ENCODE data around the gene NGLY1.

The NGLY1 gene

DNA sequence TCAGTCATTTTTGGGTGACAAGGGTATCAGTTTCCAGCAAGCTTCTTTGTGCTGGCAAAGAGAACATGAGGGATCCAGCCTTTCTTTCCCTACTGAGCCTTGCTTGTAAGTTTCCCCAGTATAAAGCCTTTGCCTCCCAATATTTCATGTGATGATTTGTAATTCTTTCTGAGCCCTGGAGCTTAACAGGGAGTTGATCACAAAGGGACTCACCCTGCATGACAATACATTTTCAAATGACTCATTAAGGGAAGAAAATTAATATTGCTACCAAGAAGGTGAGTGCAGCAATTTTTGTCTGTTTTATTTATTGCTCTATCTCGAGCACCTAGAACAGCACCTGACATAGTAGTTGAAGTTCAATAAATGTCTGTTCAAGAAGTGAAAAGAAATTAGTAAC lies 34.4 kb upstream of the NGLY1 start:
- H3F3A ChIP-seq (ENCODE audit: insufficient read depth, low read length): peaks cover 4% of the 10 kb centered on the region; the same call in 1 of the 2 replicates

GRCh38 chr3:25817107-25817506 lies 33.9 kb upstream of the NGLY1 start:
- Histone ChIP-seq H3K4me1 (ENCODE audit: low read length) (peaks cover 34% of the 10 kb centered on the region), H3K36me3 (replicated peaks; ENCODE audit: insufficient read depth, low read length) (no peaks in the 10 kb centered on the region), H3K9me2 (replicated peaks; ENCODE audit: insufficient read depth, low read length) (no peaks in the 10 kb centered on the region), H3K27ac (ENCODE audit: low read length) (no peak overlapping the region), H3K9ac (ENCODE audit: low read length) (no peak overlapping the region), H3K4me3 (ENCODE audit: low read length) (no peak overlapping the region), H3F3A (ENCODE audit: insufficient read depth, low read length) (peaks cover 4% of the 10 kb centered on the region; the same call in 1 of the 2 replicates), H3K79me2 (ENCODE audit: low read length) (no peaks in the 10 kb centered on the region), H3K9me3 (replicated peaks; ENCODE audit: insufficient read depth, low read length) (no peaks in the 10 kb centered on the region), H3K27me3 (replicated peaks; ENCODE audit: insufficient read depth, low read length) (no peaks in the 10 kb centered on the region), H3K4me2 (ENCODE audit: low read depth, low read length) (peak overlapping the region; percentile 32; the same call in 1 of the 2 replicates), H4K20me1 (ENCODE audit: insufficient read depth, low read length) (no peaks in the 10 kb centered on the region), H2AFZ (ENCODE audit: low read length) (no peak overlapping the region)
- no peak for TF ChIP-seq EZH2phosphoT487 (IDR thresholded peaks at IDR 0.05; ENCODE audit: low read length)
- TF ChIP-seq CTCF (IDR thresholded peaks at IDR 0.05; ENCODE audit: low read length): no peak
- no peak for TF ChIP-seq EZH2 (optimal IDR thresholded peaks at IDR 0.05; ENCODE audit: low read depth, low read length)
- no peak for DNase-seq

More for the DNA sequence above, 34.4 kb upstream of the NGLY1 start:
- H2AFZ ChIP-seq (ENCODE audit: low read length): no peak overlapping the region
- TF ChIP-seq CTCF (IDR thresholded peaks at IDR 0.05; ENCODE audit: low read length): no peak
- no peak for TF ChIP-seq EZH2phosphoT487 (IDR thresholded peaks at IDR 0.05; ENCODE audit: low read length)
- no peak for TF ChIP-seq EZH2 (optimal IDR thresholded peaks at IDR 0.05; ENCODE audit: low read depth, low read length)
- no peak overlapping the region for H3K4me2 ChIP-seq (ENCODE audit: low read depth, low read length)
- no peaks in the 10 kb centered on the region for H3K79me2 ChIP-seq (ENCODE audit: low read length)
- no peak for DNase-seq
- H4K20me1 ChIP-seq (ENCODE audit: insufficient read depth, low read length): no peaks in the 10 kb centered on the region
- no peaks in the 10 kb centered on the region for H3K9me2 ChIP-seq (replicated peaks; ENCODE audit: insufficient read depth, low read length)
- H3K27ac ChIP-seq (ENCODE audit: low read length): no peak overlapping the region
- H3K36me3 ChIP-seq (replicated peaks; ENCODE audit: insufficient read depth, low read length): no peaks in the 10 kb centered on the region
- H3K9ac ChIP-seq (ENCODE audit: low read length): no peak overlapping the region
- H3K9me3 ChIP-seq (replicated peaks; ENCODE audit: insufficient read depth, low read length): no peaks in the 10 kb centered on the region
- H3K4me1 ChIP-seq (ENCODE audit: low read length): peaks cover 34% of the 10 kb centered on the region
- no peak overlapping the region for H3K4me3 ChIP-seq (ENCODE audit: low read length)
- no peaks in the 10 kb centered on the region for H3K27me3 ChIP-seq (replicated peaks; ENCODE audit: insufficient read depth, low read length)

DNA sequence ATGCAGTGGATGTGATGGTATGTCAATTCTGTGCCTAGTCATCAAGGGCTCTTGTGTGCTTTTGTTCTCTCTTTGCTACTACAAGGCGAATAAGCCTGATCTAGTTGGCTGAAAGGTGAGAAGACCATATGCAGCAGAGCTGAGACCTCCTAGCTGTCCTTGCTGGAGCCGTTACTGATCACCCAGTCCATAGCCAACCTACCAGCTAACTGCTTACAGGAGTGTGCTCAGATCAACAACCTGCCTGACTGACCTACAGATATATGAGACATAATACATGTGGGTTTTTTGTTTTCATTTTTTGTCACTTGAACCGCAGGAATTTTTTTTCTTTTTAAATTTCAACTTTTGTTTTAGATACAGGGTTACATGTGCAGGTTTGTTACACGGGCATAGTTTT lies 29.4 kb upstream of the NGLY1 start:
- Histone ChIP-seq H3K79me2 (ENCODE audit: low read length) (no peaks in the 10 kb centered on the region), H3F3A (ENCODE audit: insufficient read depth, low read length) (no peaks in the 10 kb centered on the region), H3K27ac (ENCODE audit: low read length) (no peak overlapping the region), H3K9me2 (replicated peaks; ENCODE audit: insufficient read depth, low read length) (no peaks in the 10 kb centered on the region), H3K4me3 (ENCODE audit: low read length) (no peak overlapping the region), H3K4me1 (ENCODE audit: low read length) (peaks cover 13% of the 10 kb centered on the region), H3K27me3 (replicated peaks; ENCODE audit: insufficient read depth, low read length) (no peaks in the 10 kb centered on the region), H3K4me2 (ENCODE audit: low read depth, low read length) (no peak overlapping the region), H4K20me1 (ENCODE audit: insufficient read depth, low read length) (no peaks in the 10 kb centered on the region), H3K9ac (ENCODE audit: low read length) (no peak overlapping the region), H2AFZ (ENCODE audit: low read length) (no peak overlapping the region), H3K9me3 (replicated peaks; ENCODE audit: insufficient read depth, low read length) (no peaks in the 10 kb centered on the region), H3K36me3 (replicated peaks; ENCODE audit: insufficient read depth, low read length) (no peaks in the 10 kb centered on the region)
- no peak for DNase-seq
- no peak for TF ChIP-seq EZH2 (optimal IDR thresholded peaks at IDR 0.05; ENCODE audit: low read depth, low read length)
- TF ChIP-seq CTCF (IDR thresholded peaks at IDR 0.05; ENCODE audit: low read length): no peak
- no peak for TF ChIP-seq EZH2phosphoT487 (IDR thresholded peaks at IDR 0.05; ENCODE audit: low read length)

Measured in MM.1S (cell line).